Mucosa of descending colon (tissue), 3 donors: Measurements from ENCODE around the gene SLC35B3. TPM values are rescaled to one million over a fixed set of nuclear protein-coding genes. Genes with fewer than 3 reads are reported as not detected.

Source experiments
- ATAC-seq: fragments of 200-7000 bp; cut with Tn5 transposase; one replicate; pipeline ENCODE4 v1.9.1; 2020; ENCODE audit warnings: mild to moderate bottlenecking, moderate library complexity
- DNase-seq, 3 donors: peaks; one replicate each; pipeline ENCODE4 v3.0.0-alpha.2; 2020
- H3K36me3 ChIP-seq: fragments of 200-600 bp; one replicate; pipeline ENCODE4 v1.8.0; 2021; ENCODE audit warnings: low read depth, mild to moderate bottlenecking
- H3K4me1 ChIP-seq: fragments of 200-600 bp; one replicate; pipeline ENCODE4 v1.8.0; 2021; ENCODE audit warnings: low read depth, mild to moderate bottlenecking
- H3K4me3 ChIP-seq: fragments of 200-600 bp; one replicate; pipeline ENCODE4 v1.8.0; 2021; ENCODE audit warnings: mild to moderate bottlenecking
- H3K9me3 ChIP-seq: fragments of 200-600 bp; one replicate; pipeline ENCODE4 v1.8.0; 2021; ENCODE audit warnings: mild to moderate bottlenecking
- CTCF ChIP-seq: fragments of 200-600 bp; IDR thresholded peaks from one replicate; pipeline ENCODE4 v1.8.0; 2022; ENCODE audit warnings: antibody characterized with exemption, mild to moderate bottlenecking
- intact Hi-C, 2 donors: fragments of 100-400 bp; cut with DNase I in 1 of 2; cut with micrococcal nuclease in 1 of 2; formaldehyde crosslinking; loops; one replicate each; pipeline versions ENCODE4 v1.11.0 to v1.11.1; 2022; cut with DNase I, micrococcal nuclease
- long read RNA-seq, 2 donors: library from polyadenylated mRNA; unstranded; transcript quantifications; one replicate each; pipeline ENCODE4 v2.0.0, GENCODE V29; 2019 to 2021
- total RNA-seq, 3 donors: library from RNA; stranded (reverse); fragmentation: NEBNext Ultra II Directional in 2 of 3; extraction: Animal tissue kit (Norgen Biotek cat#: 25700) in 2 of 3; gene quantifications; one replicate each; pipeline versions ENCODE4 v1.2.1 to v1.2.4, GENCODE V29; 2021 to 2023
- donor health status: DM: no; HTN: no; CAD: no; lungs with moderate emphysema.
- donor health status: DM: no; HTN: no; CAD: no.
- donor health status: DM: no; HTN: yes; CAD: no.

SLC35B3 gene
- 10 to 100 TPM; 31.8 to 48.2 (median 38.7) TPM for total RNA-seq
- long read RNA-seq, donor 1, transcript SLC35B3-202 (11 exons, 1,973 nt): major isoform, 16 of 49 reads
- long read RNA-seq, donor 1, partial matches to known transcripts: 3 of 49 reads
- long read RNA-seq, donor 1, other reads (novel, unspliced or antisense): 29 of 49 reads
- long read RNA-seq, donor 2, transcript SLC35B3-202 (11 exons, 1,973 nt): major isoform, 5 of 27 reads
- long read RNA-seq, donor 2, partial matches to known transcripts: 4 of 27 reads
- long read RNA-seq, donor 2, other reads (novel, unspliced or antisense): 18 of 27 reads

GRCh38 chr6:8435093-8435844 lies at the start of gene SLC35B3:
SLC35B3 (minus strand) TSS chr6:8435545.
- ATAC-seq (peak; percentile 100), DNase-seq (peak; percentile 97 to 99 (median 98))
- Histone ChIP-seq H3K4me3 (peak within 1 kb of the TSS; percentile 64), H3K4me1 (peaks cover 21% of the 10 kb centered on the region), H3K9me3 (no peaks in the 10 kb centered on the region), H3K36me3 (no peaks in the 10 kb centered on the region)
- intact Hi-C loops: no loop called here
- TF ChIP-seq CTCF: no peak

GRCh38 chr6:8483650-8484049 lies 48.3 kb upstream of the SLC35B3 start:
- ATAC-seq (no peak), DNase-seq (no peak)
- intact Hi-C loops: no loop called here
- Histone ChIP-seq H3K4me3 (no peak overlapping the region), H3K4me1 (no peaks in the 10 kb centered on the region), H3K9me3 (no peaks in the 10 kb centered on the region), H3K36me3 (no peaks in the 10 kb centered on the region)
- TF ChIP-seq CTCF: no peak

- peak; percentile 57 for ATAC-seq
- H3K4me1 ChIP-seq: no peaks in the 10 kb centered on the region
- DNase-seq: no peak
- H3K4me3 ChIP-seq: no peak overlapping the region
- TF ChIP-seq CTCF: no peak
- intact Hi-C loops: no loop called here
- H3K9me3 ChIP-seq: no peaks in the 10 kb centered on the region
- no peaks in the 10 kb centered on the region for H3K36me3 ChIP-seq
Measured at GRCh38 chr6:8481727-8482126, 46.4 kb upstream of the SLC35B3 start.

- DNase-seq: no peak
- H3K9me3 ChIP-seq: no peaks in the 10 kb centered on the region
- H3K36me3 ChIP-seq: no peaks in the 10 kb centered on the region
- ATAC-seq: no peak
- H3K4me3 ChIP-seq: no peak overlapping the region
- intact Hi-C loops: no loop called here
- TF ChIP-seq CTCF: no peak
- H3K4me1 ChIP-seq: no peaks in the 10 kb centered on the region
Measured at GRCh38 chr6:8478418-8478817, 43.1 kb upstream of the SLC35B3 start.

- no peak for DNase-seq
- Histone ChIP-seq H3K9me3 (no peaks in the 10 kb centered on the region), H3K36me3 (no peaks in the 10 kb centered on the region), H3K4me1 (no peaks in the 10 kb centered on the region), H3K4me3 (no peak overlapping the region)
- intact Hi-C loops: no loop called here
- no peak for ATAC-seq
- no peak for TF ChIP-seq CTCF
Measured at GRCh38 chr6:8476656-8477055, 41.3 kb upstream of the SLC35B3 start.
